A673 (cell line): Measurements from ENCODE around the gene CPN2. TPM values are rescaled to one million over a fixed set of nuclear protein-coding genes. Genes with fewer than 3 reads are reported as not detected.

ENCODE experiments used
- BruUV-seq: library from RNA; stranded (reverse); fragments of 400-500 nt; replicated peaks from 2 replicates; lab custom pipeline; 2021; lab: Mats Ljungman, UMichigan
- CTCF ChIA-PET: fragments of 300-600 bp; sonication (Branson Sonifier 250); formaldehyde crosslinking; loops from one replicate; lab custom pipeline; 2022; ENCODE audit warnings: antibody characterized with exemption; lab: Charles Lee
- POLR2A ChIA-PET: fragments of 300-600 bp; sonication (Branson Sonifier 250); formaldehyde crosslinking; loops from one replicate; lab custom pipeline; 2022; ENCODE audit warnings: antibody characterized with exemption; ENCODE audit not compliant: low non-redundant PET; lab: Charles Lee
- DNase-seq: peaks from one replicate; pipeline ENCODE4 v3.0.0-alpha.2; 2015; ENCODE audit warnings: low spot score
- H3K27ac ChIP-seq: fragments of 200-600 bp; sonication (generic); 2 replicates; pipeline ENCODE4 v1.5.1; 2016; ENCODE audit warnings: mixed run types, low read depth, mild to moderate bottlenecking, mixed read lengths, antibody characterized with exemption, low read length; ENCODE audit not compliant: poor library complexity, severe bottlenecking
- H3K27me3 ChIP-seq: fragments of 200-600 bp; sonication (generic); replicated peaks from 2 replicates; pipeline ENCODE4 v1.6.1; 2017; ENCODE audit warnings: mixed run types, low read depth, mild to moderate bottlenecking, mixed read lengths, antibody characterized with exemption, low read length; ENCODE audit not compliant: insufficient read depth, poor library complexity
- H3K36me3 ChIP-seq: fragments of 200-600 bp; sonication (generic); 2 replicates; pipeline ENCODE4 v1.6.1; 2016; ENCODE audit warnings: mixed run types, mild to moderate bottlenecking, mixed read lengths, antibody characterized with exemption, low read length; ENCODE audit not compliant: insufficient read depth, poor library complexity, severe bottlenecking
- H3K4me1 ChIP-seq: fragments of 200-600 bp; sonication (generic); 2 replicates; pipeline ENCODE4 v1.6.1; 2017; ENCODE audit warnings: mixed run types, mild to moderate bottlenecking, mixed read lengths, antibody characterized with exemption, low read length; ENCODE audit not compliant: insufficient read depth, poor library complexity, severe bottlenecking
- H3K4me3 ChIP-seq: fragments of 200-600 bp; sonication (generic); 2 replicates; pipeline ENCODE4 v1.5.1; 2016; ENCODE audit warnings: low read depth, mixed run types, mild to moderate bottlenecking, mixed read lengths, low read length; ENCODE audit not compliant: poor library complexity, severe bottlenecking
- H3K9me3 ChIP-seq: fragments of 200-600 bp; sonication (generic); 2 replicates; pipeline ENCODE4 v1.6.1; 2016; ENCODE audit warnings: mixed run types, low read depth, mild to moderate bottlenecking, mixed read lengths, antibody characterized with exemption, low read length; ENCODE audit not compliant: poor library complexity, severe bottlenecking
- CTCF ChIP-seq: fragments of 300-800, 200-600 bp; sonication (generic); conservative IDR thresholded peaks from 2 replicates; pipeline ENCODE4 v1.5.1; 2017; ENCODE audit warnings: low read depth, mild to moderate bottlenecking, antibody characterized with exemption, low read length, moderate library complexity, mixed read lengths
- EZH2 ChIP-seq: fragments of 200-600 bp; sonication (generic); IDR thresholded peaks from 2 replicates; pipeline ENCODE4 v1.6.1; 2017; ENCODE audit warnings: borderline replicate concordance, low read depth, mild to moderate bottlenecking, mixed read lengths, antibody characterized with exemption, low read length; ENCODE audit not compliant: poor library complexity, severe bottlenecking
- intact Hi-C: fragments of 100-400 bp; cut with micrococcal nuclease; formaldehyde crosslinking; loops from one replicate; pipeline ENCODE4 v1.10.0; 2022; ENCODE audit not compliant: unreplicated experiment
- total RNA-seq: library from RNA; stranded (reverse); gene quantifications from 2 replicates; pipeline ENCODE4 v1.2.3, GENCODE V29; 2021

The CPN2 gene
- total RNA-seq, 1 experiment from 2014 or later = not detected

GRCh38 chr3:194390835-194391234 is 39.7 kb upstream of the CPN2 start:
- peaks cover 14% of the 10 kb centered on the region for H3K4me1 ChIP-seq
- ChIA-PET CTCF (interaction anchor here (1.0 kb wide), 1 partner anchor 203 kb away, joined by 3 read pairs; no protein-coding TSS in a partner anchor), POLR2A (no interaction called here)
- TF ChIP-seq CTCF = no peak
- TF ChIP-seq EZH2 = no peak
- intact Hi-C loops = no loop called here
- BruUV-seq = no TSS peak
- H3K4me3 ChIP-seq = no peak overlapping the region
- no peaks in the 10 kb centered on the region for H3K27me3 ChIP-seq
- H3K9me3 ChIP-seq = peaks cover 9% of the 10 kb centered on the region
- H3K27ac ChIP-seq = no peak overlapping the region
- DNase-seq = no peak
- H3K36me3 ChIP-seq = no peaks in the 10 kb centered on the region

- H3K27ac ChIP-seq = no peak overlapping the region
- intact Hi-C loops = no loop called here
- no peaks in the 10 kb centered on the region for H3K36me3 ChIP-seq
- ChIA-PET POLR2A (no interaction called here), CTCF (no interaction called here)
- BruUV-seq = no TSS peak
- TF ChIP-seq CTCF (no peak), EZH2 (no peak)
- H3K4me1 ChIP-seq = no peaks in the 10 kb centered on the region
- H3K27me3 ChIP-seq = no peaks in the 10 kb centered on the region
- no peak overlapping the region for H3K4me3 ChIP-seq
- H3K9me3 ChIP-seq = peaks cover 9% of the 10 kb centered on the region
- DNase-seq = no peak
Measured at GRCh38 chr3:194389269-194389668, 38.1 kb upstream of the CPN2 start.

- Histone ChIP-seq H3K9me3 (peaks cover 9% of the 10 kb centered on the region), H3K27ac (no peak overlapping the region), H3K36me3 (no peaks in the 10 kb centered on the region), H3K4me1 (no peaks in the 10 kb centered on the region), H3K4me3 (no peak overlapping the region), H3K27me3 (no peaks in the 10 kb centered on the region)
- CTCF ChIA-PET = no interaction called here
- intact Hi-C loops = no loop called here
- DNase-seq = no peak
- POLR2A ChIA-PET = no interaction called here
- TF ChIP-seq CTCF (no peak), EZH2 (no peak)
- BruUV-seq = no TSS peak
Measured at GRCh38 chr3:194387926-194388418, 36.8 kb upstream of the CPN2 start.
